Duodenal mucosa (tissue), 2 donors: ENCODE measurements around the gene TBC1D1.

Experiments
- H3K27ac ChIP-seq: one replicate; pipeline ENCODE4 v1.7.0; 2013; ENCODE audit warnings: low read depth, low read length
- H3K27me3 ChIP-seq, 2 donors: one replicate each; pipeline ENCODE4 v1.7.0; 2013; ENCODE audit warnings: low read length in 2 of 2, control low read depth in 1 of 2; ENCODE audit not compliant: insufficient read depth in 2 of 2, control insufficient read depth in 1 of 2
- H3K36me3 ChIP-seq, 2 donors: one replicate each; pipeline ENCODE4 v1.7.0; 2013; ENCODE audit warnings: low read length in 2 of 2, control low read depth in 1 of 2; ENCODE audit not compliant: insufficient read depth in 2 of 2, control insufficient read depth in 1 of 2
- H3K4me1 ChIP-seq, 2 donors: one replicate each; pipeline ENCODE4 v1.7.0; 2013; ENCODE audit warnings: low read length in 2 of 2, control low read depth in 1 of 2; ENCODE audit not compliant: insufficient read depth in 2 of 2, control insufficient read depth in 1 of 2
- H3K4me3 ChIP-seq, 2 donors: one replicate each; pipeline ENCODE4 v1.7.0; 2013; ENCODE audit warnings: low read length in 2 of 2, low read depth in 1 of 2
- H3K9ac ChIP-seq, 2 donors: one replicate each; pipeline ENCODE4 v1.7.0; 2013; ENCODE audit warnings: low read length in 2 of 2, low read depth in 1 of 2
- H3K9me3 ChIP-seq, 2 donors: one replicate each; pipeline ENCODE4 v1.7.0; 2013; ENCODE audit warnings: low read length in 2 of 2, control low read depth in 1 of 2; ENCODE audit not compliant: control insufficient read depth in 1 of 2

Gene TBC1D1

DNA sequence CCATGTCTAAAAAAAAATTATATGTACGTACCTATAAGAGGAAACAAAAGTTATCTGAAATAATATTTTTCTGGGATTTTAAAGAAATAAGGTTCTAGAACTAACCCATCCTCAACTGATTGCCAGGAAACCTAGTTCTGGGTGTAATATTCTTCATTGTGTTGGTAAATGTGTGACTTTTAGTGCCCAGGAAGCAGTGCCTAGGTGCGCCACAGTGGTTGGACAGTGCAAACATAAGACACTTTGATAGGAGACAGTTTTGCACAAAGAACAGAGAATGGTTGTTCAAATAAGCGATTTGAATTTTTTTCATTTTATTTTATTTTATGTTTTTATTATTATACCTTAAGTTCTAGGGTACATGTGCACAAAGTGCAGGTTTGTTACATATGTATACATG lies 47.3 kb downstream of the TBC1D1 start:
- no peak overlapping the region for H3K4me3 ChIP-seq
- no peak overlapping the region for H3K9ac ChIP-seq
- H3K4me1 ChIP-seq, result no peaks in the 10 kb centered on the region
- no peak overlapping the region for H3K27ac ChIP-seq
- H3K27me3 ChIP-seq, result no peaks in the 10 kb centered on the region
- H3K9me3 ChIP-seq, result no peaks in the 10 kb centered on the region
- H3K36me3 ChIP-seq, result no peaks in the 10 kb centered on the region

DNA sequence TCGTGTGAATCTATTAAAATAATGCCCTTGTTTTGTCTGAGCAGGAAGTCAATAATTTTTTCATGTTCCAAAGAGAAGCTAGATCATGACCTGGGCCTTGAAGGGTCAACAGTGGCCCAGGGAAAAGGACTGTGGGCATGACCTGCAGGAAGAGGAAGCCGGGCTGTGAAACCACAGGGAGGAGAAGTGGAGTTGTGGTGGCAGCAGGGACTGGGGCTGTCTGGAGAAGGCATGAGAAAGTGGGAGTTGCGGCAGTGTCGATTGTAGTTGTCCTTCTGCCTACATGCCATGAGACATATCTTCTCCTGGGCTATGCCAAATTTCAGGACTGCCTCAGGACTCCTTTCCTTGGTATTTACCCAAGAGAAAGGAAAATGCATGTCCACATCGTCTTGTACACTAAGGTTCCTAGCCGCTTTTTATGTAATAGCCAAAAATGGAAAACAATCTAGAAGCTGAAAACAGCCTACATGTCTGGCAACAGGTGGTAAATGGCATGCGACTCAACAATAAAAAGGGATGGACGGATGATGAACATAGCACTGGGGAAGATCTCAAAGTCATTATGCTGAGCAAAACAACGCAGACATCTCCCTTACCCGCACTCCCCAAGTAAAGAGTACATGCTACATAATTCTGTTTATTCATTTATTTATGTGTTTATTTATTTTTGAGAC lies 55.8 kb downstream of the TBC1D1 start:
- H3K9me3 ChIP-seq, result no peaks in the 10 kb centered on the region
- no peak overlapping the region for H3K4me3 ChIP-seq
- H3K9ac ChIP-seq, result no peak overlapping the region
- no peaks in the 10 kb centered on the region for H3K4me1 ChIP-seq
- H3K27me3 ChIP-seq, result no peaks in the 10 kb centered on the region
- no peak overlapping the region for H3K27ac ChIP-seq
- H3K36me3 ChIP-seq, result no peaks in the 10 kb centered on the region

DNA sequence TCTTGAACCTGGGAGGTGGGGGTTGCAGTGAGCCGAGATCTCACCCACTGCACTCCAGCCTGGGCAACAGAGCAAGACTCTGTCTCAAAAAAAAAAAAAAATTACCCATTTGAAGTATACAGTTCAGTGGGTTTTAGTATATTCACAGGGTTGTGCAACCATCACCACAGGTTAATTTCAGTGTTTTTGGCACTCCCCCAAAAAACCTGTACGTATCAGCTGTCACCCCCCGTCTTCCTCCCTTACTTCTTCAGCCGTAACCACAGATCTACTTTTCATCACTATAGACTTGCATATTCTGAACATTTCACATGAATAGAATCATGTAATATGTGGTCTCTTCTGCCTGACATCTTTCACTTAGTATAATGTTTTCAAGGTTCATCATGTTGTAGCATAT lies 57.7 kb downstream of the TBC1D1 start:
- Histone ChIP-seq H3K9ac (no peak overlapping the region), H3K4me3 (no peak overlapping the region), H3K4me1 (no peaks in the 10 kb centered on the region)

DNA sequence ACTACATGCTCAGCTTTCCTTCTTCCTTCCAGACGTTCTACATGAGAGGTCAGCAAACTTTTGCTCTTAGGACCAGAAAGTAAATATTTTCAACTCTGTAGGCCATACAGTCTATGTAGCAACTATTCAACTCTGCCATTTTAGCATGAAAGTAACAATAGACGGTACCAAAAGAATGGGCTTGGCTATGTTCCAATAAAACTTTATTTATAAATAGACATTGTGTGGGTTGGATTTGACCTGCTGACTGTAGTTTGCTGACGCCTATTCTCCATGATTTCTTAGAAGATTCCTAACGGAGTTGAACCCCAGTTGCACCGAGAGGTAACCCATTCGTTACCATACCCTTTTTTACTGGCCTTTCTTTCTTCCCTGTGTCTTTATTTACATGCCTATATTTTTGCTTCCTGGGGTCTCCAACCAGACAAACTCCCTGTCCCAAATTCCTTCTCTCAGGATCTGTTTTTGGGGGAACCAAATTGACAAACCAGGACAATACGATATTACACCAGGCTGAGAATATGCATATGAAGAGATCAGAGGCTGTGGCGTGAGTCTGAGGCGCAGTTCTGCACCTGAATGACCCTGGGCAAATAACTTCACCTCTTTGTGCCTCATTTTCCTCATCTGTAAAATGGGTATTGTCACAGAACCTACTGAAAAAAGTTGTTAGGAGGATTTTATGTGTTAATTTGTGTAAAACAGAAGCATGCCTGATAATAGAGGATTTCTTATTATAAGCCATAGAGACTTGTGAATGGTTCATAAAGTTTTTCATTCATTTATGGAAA lies 58.9 kb downstream of the TBC1D1 start:
- Histone ChIP-seq H3K9ac (no peak overlapping the region), H3K9me3 (no peaks in the 10 kb centered on the region), H3K4me3 (no peak overlapping the region), H3K27ac (no peak overlapping the region), H3K27me3 (no peaks in the 10 kb centered on the region), H3K4me1 (no peaks in the 10 kb centered on the region), H3K36me3 (no peaks in the 10 kb centered on the region)

More for the DNA sequence above, 57.7 kb downstream of the TBC1D1 start:
- no peaks in the 10 kb centered on the region for H3K36me3 ChIP-seq
- H3K27me3 ChIP-seq, result no peaks in the 10 kb centered on the region
- no peak overlapping the region for H3K27ac ChIP-seq
- H3K9me3 ChIP-seq, result no peaks in the 10 kb centered on the region

DNA sequence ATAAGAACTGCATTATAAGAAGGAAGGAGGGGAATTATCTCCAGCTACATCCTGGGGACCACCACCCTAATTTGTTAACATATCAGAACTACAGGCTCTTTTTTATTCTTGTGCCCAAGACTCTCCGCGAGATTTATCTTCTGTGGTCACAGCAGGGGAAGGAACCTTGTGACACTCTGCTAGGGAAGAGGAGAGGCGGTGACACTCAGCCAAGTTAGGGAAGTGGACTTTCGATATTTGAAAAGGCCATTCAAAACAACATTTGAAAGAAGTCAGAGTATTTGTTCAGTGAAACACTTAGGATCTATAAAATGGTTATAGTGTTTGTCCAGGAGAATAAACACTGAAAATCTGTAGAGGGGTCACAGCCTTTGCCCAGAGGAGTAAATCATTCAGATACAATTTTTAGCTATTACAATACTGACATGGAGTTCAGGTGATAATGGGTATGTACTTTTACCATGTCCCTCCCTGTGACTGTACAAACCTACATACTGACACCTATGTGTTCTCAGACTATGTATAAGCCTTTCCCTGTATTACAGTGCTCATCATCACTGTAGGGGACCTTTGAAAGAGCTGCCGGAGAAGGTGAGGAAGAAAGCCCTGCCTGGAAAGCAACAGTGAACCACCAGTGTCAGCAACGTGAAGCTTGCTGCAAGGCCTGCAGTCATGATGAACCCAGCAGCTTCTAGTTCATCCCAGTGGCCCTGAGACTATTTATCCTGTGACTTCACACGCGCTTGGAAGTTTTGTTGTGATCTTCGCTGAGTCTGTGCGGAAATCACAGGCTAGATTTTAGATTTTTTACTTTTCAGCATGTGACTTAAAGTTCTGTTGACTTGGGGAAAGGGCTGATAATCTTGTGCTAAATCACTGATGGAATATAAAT lies 60.8 kb downstream of the TBC1D1 start:
- no peak overlapping the region for H3K27ac ChIP-seq
- no peaks in the 10 kb centered on the region for H3K36me3 ChIP-seq
- H3K9me3 ChIP-seq, result no peaks in the 10 kb centered on the region
- no peak overlapping the region for H3K4me3 ChIP-seq
- H3K9ac ChIP-seq, result no peak overlapping the region
- no peaks in the 10 kb centered on the region for H3K4me1 ChIP-seq
- no peaks in the 10 kb centered on the region for H3K27me3 ChIP-seq

DNA sequence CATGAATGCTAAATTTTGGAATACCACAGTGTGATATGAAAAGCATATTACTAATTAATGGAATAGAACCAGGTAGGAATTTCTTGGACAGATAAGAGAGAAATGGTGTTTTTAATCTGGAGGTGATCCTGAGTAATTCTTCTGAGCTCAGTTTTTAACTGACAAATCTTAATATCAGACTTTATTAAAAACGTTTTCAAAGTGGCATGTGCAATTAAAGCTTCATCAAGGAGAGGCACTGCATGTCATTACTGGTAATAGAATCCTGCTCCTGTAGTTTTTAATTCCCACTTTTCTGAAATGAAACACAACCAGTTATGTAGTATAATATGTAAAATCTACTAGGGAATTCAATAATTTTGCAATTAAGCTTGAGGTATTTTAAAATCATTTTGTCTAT lies 62.3 kb downstream of the TBC1D1 start:
- no peaks in the 10 kb centered on the region for H3K9me3 ChIP-seq
- H3K27ac ChIP-seq, result no peak overlapping the region
- H3K36me3 ChIP-seq, result no peaks in the 10 kb centered on the region
- H3K4me3 ChIP-seq, result no peak overlapping the region
- H3K27me3 ChIP-seq, result no peaks in the 10 kb centered on the region
- no peak overlapping the region for H3K9ac ChIP-seq
- no peaks in the 10 kb centered on the region for H3K4me1 ChIP-seq

DNA sequence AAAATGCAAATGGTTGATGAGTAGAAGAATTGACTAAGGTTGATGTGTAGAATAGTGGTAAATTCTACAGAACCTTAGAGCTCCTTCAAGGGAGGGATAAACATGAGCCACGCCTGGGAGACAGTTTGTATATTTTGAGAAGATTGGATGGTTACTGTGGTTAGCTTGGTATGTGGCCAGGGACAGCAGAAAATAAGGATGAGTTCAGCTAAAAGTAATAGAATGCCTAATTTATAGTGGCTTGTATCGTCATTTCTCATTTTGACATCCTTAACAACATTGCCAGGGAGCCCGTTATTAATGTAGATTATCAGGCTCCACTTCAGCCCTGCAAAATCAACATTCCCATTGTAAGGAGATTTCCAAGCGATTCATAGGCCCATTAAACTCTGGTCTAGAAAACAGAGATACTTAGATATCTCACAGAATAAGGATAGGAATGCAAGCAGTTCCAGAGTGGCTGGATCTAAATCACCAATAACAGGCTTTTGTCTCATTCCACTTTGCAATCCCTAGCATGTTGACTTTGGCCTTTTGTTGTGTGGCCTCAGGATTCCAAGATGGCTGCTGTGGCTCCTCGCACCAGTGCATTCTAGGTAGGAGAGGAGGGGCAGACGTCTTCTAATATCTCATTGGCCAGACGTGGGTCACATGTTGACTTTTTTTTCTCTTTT lies 62.9 kb downstream of the TBC1D1 start:
- Histone ChIP-seq H3K36me3 (no peaks in the 10 kb centered on the region), H3K4me1 (no peaks in the 10 kb centered on the region), H3K27ac (no peak overlapping the region), H3K9ac (no peak overlapping the region), H3K4me3 (no peak overlapping the region), H3K27me3 (no peaks in the 10 kb centered on the region), H3K9me3 (no peaks in the 10 kb centered on the region)

DNA sequence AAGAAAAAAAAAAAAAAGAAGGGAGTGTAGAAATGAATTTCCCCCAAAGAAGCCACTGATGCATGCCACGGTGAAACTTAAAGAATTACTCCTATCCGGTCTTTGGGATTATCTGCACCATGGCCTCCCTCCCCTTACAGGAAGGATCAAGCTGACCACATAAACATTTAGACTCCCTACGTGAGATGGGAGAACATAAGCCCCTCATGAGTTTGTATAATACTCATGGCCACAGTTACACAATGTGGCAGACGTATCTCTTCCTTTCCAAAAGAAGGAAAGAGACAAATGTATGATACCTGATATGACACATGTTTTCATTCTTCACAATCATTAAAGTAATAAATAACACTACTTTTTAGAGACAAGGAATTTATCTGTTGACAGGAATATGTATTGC lies 66.1 kb downstream of the TBC1D1 start:
- Histone ChIP-seq H3K9me3 (no peaks in the 10 kb centered on the region), H3K27ac (no peak overlapping the region), H3K4me3 (no peak overlapping the region), H3K27me3 (no peaks in the 10 kb centered on the region), H3K4me1 (no peaks in the 10 kb centered on the region), H3K9ac (no peak overlapping the region), H3K36me3 (no peaks in the 10 kb centered on the region)

DNA sequence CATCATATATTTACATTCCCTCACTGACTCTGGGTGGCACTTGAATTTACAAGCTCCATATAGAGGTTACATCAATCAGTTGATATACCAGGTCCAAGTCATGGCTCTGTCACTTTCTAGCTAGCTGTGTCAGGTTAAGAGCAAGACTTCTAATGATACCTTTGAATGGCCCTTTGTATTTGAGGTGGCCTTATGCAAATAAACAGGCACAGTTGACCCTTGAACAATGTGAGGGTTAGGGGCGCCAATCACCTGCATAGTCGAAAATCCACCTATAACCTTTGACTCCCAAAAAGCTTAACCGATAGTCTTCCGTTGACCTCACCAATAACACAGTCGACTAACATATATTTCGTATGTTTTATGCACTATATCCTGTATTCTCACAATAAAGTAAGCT lies 68.0 kb downstream of the TBC1D1 start:
- Histone ChIP-seq H3K4me3 (no peak overlapping the region), H3K27ac (no peak overlapping the region), H3K27me3 (no peaks in the 10 kb centered on the region), H3K9ac (no peak overlapping the region), H3K4me1 (no peaks in the 10 kb centered on the region), H3K9me3 (no peaks in the 10 kb centered on the region), H3K36me3 (no peaks in the 10 kb centered on the region)
